T-helper 17 cell (primary cell): Measurements from ENCODE around the gene IDUA. TPM values are rescaled to one million over a fixed set of nuclear protein-coding genes. Genes with fewer than 3 reads are reported as not detected.
"Not testable (repeated sequence)": the region's sequence is repeated elsewhere in the genome, so short reads cannot be mapped to it uniquely, and the experiment has no call there.

ENCODE experiments used
- ATAC-seq: fragments of 150-1000 bp; cut with Tn5 transposase; 2 replicates; pipeline ENCODE4 v1.10.0; 2021; ENCODE audit warnings: mild to moderate bottlenecking, moderate library complexity
- DNase-seq, 3 donors: peaks; one replicate each; pipeline versions ENCODE4 v3.0.0 to v3.0.0-alpha.2; 2020 to 2021
- H3K9me3 ChIP-seq: one replicate; pipeline ENCODE4 v1.7.0; 2013; ENCODE audit warnings: low read length, mild to moderate bottlenecking; ENCODE audit not compliant: control insufficient read depth, poor library complexity, severe bottlenecking
- H3K27ac Mint-ChIP-seq: one replicate; pipeline ENCODE4 v1.8.0; 2022; ENCODE audit warnings: mild to moderate bottlenecking, moderate library complexity, mixed read lengths
- H3K27me3 Mint-ChIP-seq: one replicate; pipeline ENCODE4 v1.8.0; 2022; ENCODE audit warnings: mixed read lengths
- H3K36me3 Mint-ChIP-seq: one replicate; pipeline ENCODE4 v1.8.0; 2022; ENCODE audit warnings: low read depth, mixed read lengths
- H3K4me1 Mint-ChIP-seq: one replicate; pipeline ENCODE4 v1.8.0; 2022; ENCODE audit warnings: mild to moderate bottlenecking, mixed read lengths
- H3K4me3 Mint-ChIP-seq: one replicate; pipeline ENCODE4 v1.8.0; 2022; ENCODE audit warnings: mild to moderate bottlenecking, moderate library complexity, mixed read lengths
- total RNA-seq, 4 donors: library from RNA in 2 of 4; stranded (reverse) in 2 of 4; gene quantifications; one replicate each; pipeline ENCODE4 v1.2.3 and lab custom pipeline; 2022 to 2026

The IDUA gene
- total RNA-seq, 2 donors from 2014 or later = 56.9 to 58.6 TPM

GRCh38 chr4:967113-968104 lies 19.4 kb upstream of the IDUA start:
- DNase-seq (no peak), ATAC-seq (peak; percentile 26)
- H3K4me3 Mint-ChIP-seq = peak overlapping the region; percentile 25
- no peak overlapping the region for H3K27ac Mint-ChIP-seq
- H3K27me3 Mint-ChIP-seq = no peaks in the 10 kb centered on the region
- H3K9me3 ChIP-seq = no peaks in the 10 kb centered on the region
- peaks cover 6% of the 10 kb centered on the region for H3K4me1 Mint-ChIP-seq
- H3K36me3 Mint-ChIP-seq = no peaks in the 10 kb centered on the region

- ATAC-seq = no peak
- Mint-ChIP-seq H3K36me3 (no peaks in the 10 kb centered on the region), H3K27ac (no peak overlapping the region), H3K4me1 (peaks cover 6% of the 10 kb centered on the region), H3K4me3 (peak overlapping the region; percentile 25), H3K27me3 (no peaks in the 10 kb centered on the region)
- no peaks in the 10 kb centered on the region for H3K9me3 ChIP-seq
- no peak for DNase-seq
Observed at GRCh38 chr4:968221-968620, 18.6 kb upstream of the IDUA start.

DNA sequence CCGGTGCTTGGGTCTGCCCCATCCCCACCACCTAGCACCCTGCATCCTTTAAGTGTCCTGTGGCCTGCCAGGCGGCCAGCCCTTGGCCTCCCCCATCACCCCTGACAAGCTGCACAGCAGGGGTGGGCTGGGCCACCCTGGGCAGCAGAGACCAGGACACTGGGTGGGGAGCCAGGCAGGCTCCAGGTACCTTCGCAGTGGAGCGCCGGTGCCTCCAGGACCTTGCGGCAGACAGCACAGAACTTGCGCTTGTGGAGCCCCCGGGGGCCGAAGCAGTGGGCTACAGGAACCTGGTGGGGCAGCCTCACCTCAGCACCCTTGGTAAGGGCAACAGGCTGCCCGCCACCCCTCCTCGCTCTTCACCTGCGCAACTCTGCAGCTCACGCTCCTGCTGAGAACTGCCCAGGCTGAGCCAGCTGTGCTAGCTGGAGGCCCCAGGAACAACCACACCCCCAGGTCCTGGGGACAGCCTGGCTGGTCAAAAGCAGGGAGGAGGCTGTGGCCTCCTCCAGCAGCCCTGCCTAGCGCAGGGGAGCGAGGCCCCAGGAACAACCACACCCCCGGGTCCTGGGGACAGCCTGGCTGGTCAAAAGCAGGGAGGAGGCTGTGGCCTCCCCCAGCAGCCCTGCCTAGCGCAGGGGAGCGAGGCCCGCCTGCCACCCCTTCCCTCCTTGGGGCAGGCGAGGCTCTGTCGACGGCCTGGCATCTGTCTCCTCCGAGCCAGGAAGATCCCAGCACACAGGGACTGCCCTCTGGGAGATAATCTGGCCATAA lies 18.0 kb upstream of the IDUA start:
- Mint-ChIP-seq H3K27ac (no peak overlapping the region), H3K36me3 (no peaks in the 10 kb centered on the region), H3K27me3 (no peaks in the 10 kb centered on the region), H3K4me1 (peaks cover 6% of the 10 kb centered on the region), H3K4me3 (no peak overlapping the region)
- H3K9me3 ChIP-seq = no peaks in the 10 kb centered on the region
- DNase-seq (no peak), ATAC-seq (no peak)

DNA sequence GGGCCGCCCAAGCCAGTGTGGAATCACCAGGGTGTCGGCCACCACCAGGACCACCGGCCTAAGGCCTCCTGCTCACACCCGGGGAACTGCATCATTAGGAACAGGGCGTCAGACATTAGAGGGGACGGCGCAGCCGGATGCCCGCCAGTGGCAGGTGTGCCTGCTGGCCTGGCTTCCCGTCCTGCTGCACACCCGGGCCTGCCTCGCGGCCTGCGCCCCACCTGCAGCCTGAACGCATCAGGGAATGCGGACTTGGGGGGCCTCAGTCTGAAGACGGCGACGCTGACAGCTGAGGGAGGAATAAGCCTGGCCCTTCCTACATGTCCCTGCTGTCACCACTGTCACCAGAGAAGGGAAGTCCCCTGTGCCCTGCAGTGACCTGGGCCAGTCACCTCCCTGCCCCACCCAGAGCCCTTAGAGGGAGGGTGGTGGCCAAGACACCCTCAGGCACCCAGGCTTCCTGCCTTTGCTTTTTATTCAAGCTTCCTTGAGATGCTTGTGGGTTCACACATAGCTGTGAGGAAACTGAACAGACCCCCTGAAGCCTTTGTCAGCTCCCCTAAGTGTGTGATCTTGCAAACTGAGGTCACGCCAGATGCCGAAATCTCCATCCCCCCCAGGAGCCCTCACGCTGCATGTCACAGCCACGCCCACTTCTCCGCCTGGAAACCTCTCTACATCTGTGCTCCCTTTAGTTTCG lies 16.6 kb upstream of the IDUA start:
- DNase-seq = no peak
- ATAC-seq = no peak
- no peak overlapping the region for H3K4me3 Mint-ChIP-seq
- no peaks in the 10 kb centered on the region for H3K27me3 Mint-ChIP-seq
- no peak overlapping the region for H3K27ac Mint-ChIP-seq
- H3K4me1 Mint-ChIP-seq = peaks cover 6% of the 10 kb centered on the region
- H3K9me3 ChIP-seq = no peaks in the 10 kb centered on the region
- H3K36me3 Mint-ChIP-seq = no peaks in the 10 kb centered on the region

- DNase-seq = no peak
- Mint-ChIP-seq H3K36me3 (no peaks in the 10 kb centered on the region), H3K4me1 (peaks cover 6% of the 10 kb centered on the region), H3K27me3 (no peaks in the 10 kb centered on the region), H3K27ac (no peak overlapping the region), H3K4me3 (peak overlapping the region; percentile 73)
- ATAC-seq = no peak
- H3K9me3 ChIP-seq = no peaks in the 10 kb centered on the region
Observed at GRCh38 chr4:970854-971520, 15.9 kb upstream of the IDUA start.

GRCh38 chr4:971666-972500 lies 15.0 kb upstream of the IDUA start:
- peak overlapping the region; percentile 73 for H3K4me3 Mint-ChIP-seq
- H3K36me3 Mint-ChIP-seq = no peaks in the 10 kb centered on the region
- H3K27me3 Mint-ChIP-seq = no peaks in the 10 kb centered on the region
- DNase-seq (no peak), ATAC-seq (no peak)
- peaks cover 6% of the 10 kb centered on the region for H3K4me1 Mint-ChIP-seq
- H3K27ac Mint-ChIP-seq = no peak overlapping the region
- H3K9me3 ChIP-seq = no peaks in the 10 kb centered on the region

GRCh38 chr4:972651-973424 lies 14.0 kb upstream of the IDUA start:
- no peaks in the 10 kb centered on the region for H3K36me3 Mint-ChIP-seq
- peak; percentile 61 for ATAC-seq
- no peaks in the 10 kb centered on the region for H3K27me3 Mint-ChIP-seq
- peaks cover 6% of the 10 kb centered on the region for H3K4me1 Mint-ChIP-seq
- no peaks in the 10 kb centered on the region for H3K9me3 ChIP-seq
- no peak overlapping the region for H3K27ac Mint-ChIP-seq
- peak; percentile 34 to 52 (median 52) for DNase-seq
- H3K4me3 Mint-ChIP-seq = peak overlapping the region; percentile 60

DNA sequence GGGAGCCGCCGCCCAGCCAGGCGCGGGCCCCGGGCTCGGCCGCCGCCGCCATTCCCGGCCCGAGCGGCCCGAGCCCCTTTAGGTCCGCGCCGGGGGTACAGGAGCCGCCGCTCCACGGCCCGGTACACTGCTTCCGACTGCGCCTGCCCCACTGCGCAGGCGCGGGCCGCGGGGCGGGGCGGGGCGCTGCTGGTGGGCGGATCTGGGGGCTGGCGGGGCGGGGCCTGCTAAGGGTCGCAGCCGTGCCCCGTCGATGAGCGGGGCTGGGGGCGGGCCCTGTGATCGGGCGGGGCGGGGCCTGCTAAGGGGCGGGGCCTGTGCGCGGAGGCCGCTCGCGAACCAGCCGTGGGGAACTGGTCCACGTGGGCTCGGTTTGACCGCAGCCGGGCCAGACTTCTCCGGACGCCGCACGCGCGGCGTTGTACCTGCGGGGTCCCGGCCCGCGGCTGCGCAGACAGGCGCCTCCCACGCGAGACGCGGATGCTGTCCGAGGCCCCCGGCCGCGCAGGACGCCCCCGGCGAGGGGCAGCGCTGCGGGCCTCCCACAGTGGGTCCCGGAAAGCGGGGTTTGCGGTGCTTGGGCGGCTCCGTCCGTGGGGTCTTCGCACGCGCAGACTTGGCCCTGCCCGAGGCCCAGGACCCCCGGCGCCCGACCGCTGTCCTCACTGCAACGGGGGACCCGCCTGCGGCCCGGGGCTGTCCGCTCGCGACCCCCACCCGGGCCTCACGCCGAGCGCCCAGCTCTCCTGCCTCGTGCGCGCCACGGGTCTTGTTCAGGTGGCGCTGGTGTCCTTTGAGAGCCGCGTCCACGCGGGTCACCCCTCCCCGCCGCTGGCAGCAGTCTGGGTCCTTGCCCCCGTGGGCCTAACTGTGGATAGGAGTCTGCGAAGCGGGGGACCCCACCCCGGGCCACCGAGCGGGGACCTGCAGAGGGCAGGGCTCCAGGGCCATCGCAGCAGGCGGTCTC lies 13.1 kb upstream of the IDUA start, which contains the start of gene DGKQ:
DGKQ (minus strand) TSS at position 139 of the 967 bp plus-strand sequence; CDS start at position 52, 87 bp downstream.
- no peaks in the 10 kb centered on the region for H3K9me3 ChIP-seq
- H3K27ac Mint-ChIP-seq = no peak within 1 kb of the TSS
- H3K27me3 Mint-ChIP-seq = no peaks in the 10 kb centered on the region
- ATAC-seq = peak; percentile 94
- H3K4me3 Mint-ChIP-seq = peak within 1 kb of the TSS; percentile 66
- H3K4me1 Mint-ChIP-seq = peaks cover 6% of the 10 kb centered on the region
- no peaks in the 10 kb centered on the region for H3K36me3 Mint-ChIP-seq
- peak; percentile 81 to 91 (median 91) for DNase-seq

DNA sequence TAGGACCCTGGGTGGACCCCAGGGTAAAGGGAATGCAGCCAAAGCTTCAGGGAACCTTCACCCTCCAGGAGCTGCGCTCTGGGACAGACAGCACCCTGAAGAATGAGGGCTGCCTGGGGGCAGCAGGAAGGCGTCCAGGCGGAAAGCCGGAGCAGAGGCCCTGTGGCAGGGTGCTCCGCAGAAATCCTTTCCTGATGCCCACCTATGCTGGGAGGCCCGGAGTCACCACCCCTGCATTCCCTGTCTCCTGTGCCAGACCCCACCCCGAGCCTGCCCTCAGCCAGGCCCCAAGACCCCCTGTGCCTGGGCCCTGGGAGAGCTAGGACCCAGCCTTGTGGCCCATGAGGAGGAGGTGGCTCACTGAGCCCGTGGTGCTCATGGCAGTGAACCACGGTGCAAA lies 12.2 kb upstream of the IDUA start:
- H3K27ac Mint-ChIP-seq = no peak overlapping the region
- H3K36me3 Mint-ChIP-seq = no peaks in the 10 kb centered on the region
- peak overlapping the region; percentile 62 for H3K4me3 Mint-ChIP-seq
- DNase-seq (no peak), ATAC-seq (no peak)
- H3K27me3 Mint-ChIP-seq = no peaks in the 10 kb centered on the region
- H3K4me1 Mint-ChIP-seq = peaks cover 6% of the 10 kb centered on the region
- H3K9me3 ChIP-seq = no peaks in the 10 kb centered on the region

- H3K4me3 Mint-ChIP-seq, DNase-seq, H3K4me1 Mint-ChIP-seq, H3K9me3 ChIP-seq, ATAC-seq, H3K27me3 Mint-ChIP-seq, H3K36me3 Mint-ChIP-seq, H3K27ac Mint-ChIP-seq: not testable (repeated sequence)
Observed at GRCh38 chr4:976016-976415, 10.8 kb upstream of the IDUA start.
